NCI-H146 (cell line): ENCODE results near the gene PSMG4.
A peak's percentile ranks its signal among the peaks of the same experiment; 100 is the strongest.
"Not testable (repeated sequence)": the region's sequence is repeated elsewhere in the genome, so short reads cannot be mapped to it uniquely, and the experiment has no call there.

Source experiments
- DNase-seq: peaks from one replicate; lab custom pipeline; 2025; lab: John Stamatoyannopoulos, UW

PSMG4 gene

DNA sequence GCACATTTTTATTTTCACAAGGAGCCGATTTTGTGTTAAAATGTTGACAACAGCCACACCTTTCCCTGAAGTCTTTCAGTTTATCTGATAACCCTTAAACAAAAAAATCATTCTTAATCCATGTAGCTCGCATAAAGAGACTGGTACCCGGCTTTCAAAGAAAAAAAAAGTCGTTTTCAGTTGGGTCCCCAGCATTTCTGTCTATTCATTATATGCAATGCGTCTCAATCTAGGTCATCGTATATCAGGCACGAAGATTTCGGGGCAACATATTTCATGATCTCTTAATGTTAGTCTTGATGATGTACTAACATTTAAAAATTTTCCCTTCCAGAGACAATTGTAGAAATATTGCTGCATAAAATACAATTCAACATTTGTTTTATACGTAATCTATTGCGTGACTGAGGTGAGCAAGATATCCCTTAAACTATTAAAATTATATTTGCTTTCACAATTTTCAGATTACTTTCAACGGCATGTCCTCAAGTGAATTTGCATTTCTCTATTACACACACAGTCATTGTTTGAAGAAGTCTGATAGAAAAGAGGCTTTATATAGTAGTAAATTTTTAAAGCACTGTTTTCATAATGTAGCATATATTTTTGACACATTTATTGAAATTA is 28.4 kb upstream of the PSMG4 start:
- DNase-seq, result no peak

DNA sequence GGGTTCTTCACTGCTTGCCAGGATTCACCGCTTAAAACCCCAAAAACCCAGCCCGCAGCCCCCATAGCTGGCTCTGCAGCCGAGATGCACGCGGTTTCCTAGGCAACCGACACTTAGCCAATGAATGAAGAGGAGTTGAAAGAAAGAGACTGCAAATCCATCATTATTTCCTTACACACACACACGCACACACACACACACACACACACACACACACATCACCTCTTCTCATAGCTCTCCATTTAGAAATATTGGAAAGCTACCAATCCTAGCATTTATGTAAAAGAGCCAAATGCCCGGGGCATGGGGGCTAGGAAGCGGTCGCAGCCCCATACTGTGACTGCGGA is 27.9 kb upstream of the PSMG4 start:
- peak; percentile 90 for DNase-seq

DNA sequence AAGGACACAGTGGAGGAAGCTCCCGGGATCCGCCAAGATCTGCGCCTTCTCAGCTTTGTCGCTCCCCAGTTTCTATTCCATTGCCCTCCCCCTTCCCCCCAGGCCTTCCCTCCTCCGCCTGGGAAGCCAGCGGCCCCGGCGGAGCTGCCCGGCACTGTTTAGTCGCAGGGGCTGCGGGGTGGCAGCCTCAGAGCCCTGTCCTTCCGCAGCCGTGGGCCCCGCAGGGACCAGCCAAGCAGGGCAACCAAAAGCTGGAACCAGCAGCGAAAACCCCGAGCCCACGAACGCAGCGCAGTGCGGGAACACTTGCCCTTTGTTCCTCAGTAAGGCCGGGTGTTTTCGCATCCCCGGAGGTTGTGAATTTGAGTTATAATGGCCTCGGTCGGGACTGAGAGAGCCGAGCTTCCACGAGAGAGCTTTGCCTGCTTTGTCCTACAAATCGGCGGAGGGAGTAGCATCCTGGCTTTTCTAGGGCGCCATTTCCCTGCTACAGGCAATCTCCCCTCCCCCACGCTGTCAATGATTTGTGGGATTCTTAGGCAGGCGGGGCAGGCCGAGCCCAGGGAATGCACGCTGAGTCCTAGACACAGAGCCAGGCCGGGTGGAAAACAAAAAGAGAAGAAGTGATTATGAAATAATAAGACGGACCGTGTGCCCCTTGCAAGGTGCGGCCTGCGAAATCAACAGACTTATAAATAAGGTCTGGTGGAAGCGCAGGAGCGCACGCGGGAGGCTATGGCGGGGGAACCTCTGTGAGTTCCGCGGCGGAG is 27.3 kb upstream of the PSMG4 start:
- peak; percentile 95 for DNase-seq

DNA sequence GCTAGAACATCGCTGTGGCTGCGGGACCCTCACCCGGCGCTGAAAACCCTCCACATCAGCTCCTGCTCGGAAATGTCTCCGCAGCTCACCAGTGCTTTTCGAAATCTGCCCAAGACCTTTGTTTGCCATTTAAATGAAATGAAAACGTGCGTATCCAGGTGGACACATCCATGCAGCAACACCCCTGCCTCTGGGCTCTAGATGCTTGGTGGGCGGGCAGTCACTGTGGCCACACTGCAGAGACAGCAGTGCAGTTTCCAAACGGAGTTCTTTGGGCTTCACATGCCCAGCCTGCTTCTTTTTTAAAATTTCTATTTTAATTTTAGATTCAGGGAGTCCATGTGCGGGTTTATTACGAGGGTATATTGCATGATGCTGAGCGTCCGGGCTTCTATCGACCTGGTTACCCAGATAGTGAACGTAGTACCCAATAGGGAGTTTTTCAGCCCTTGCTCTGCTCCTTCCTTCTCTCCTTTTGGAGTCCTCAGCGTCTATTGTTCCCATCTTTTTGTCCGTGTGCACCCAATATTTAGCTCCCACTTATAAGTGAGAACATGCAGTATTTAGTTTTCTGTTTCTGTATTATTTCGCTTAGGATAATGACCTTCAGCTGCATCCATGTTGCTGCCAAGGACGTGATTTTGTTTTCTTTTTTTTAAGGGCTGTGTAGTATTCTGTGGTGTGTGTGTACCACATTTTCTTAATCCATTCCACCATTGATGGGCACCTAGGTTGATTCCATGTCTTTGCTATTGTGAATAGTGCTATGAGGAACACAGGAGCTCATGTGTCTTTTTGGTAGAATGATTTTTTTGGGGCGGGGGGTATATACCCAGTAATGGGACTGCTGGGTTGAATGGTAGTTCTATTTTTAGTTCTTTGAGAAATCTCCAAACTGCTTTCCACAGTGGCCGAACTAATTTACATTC is 26.5 kb upstream of the PSMG4 start:
- peak; percentile 69 for DNase-seq

DNA sequence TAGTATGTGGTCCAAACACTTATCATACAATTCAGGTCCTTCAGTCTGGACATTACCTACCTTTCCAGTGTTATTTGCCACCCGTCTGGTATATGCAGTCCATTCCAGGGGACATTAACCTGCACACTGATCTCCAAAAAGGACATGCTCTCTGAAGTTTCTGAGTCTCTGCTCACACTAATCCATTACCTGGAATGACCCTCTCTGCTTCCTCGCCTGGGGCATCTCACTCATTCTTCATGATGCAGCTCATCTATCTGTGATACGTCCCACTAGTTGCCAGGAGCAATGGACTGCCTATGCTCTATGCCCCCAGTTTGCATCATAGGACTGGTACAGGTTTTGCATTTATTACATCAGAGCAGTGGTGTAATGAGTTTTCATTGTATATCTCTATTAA is 25.4 kb upstream of the PSMG4 start:
- no peak for DNase-seq

DNA sequence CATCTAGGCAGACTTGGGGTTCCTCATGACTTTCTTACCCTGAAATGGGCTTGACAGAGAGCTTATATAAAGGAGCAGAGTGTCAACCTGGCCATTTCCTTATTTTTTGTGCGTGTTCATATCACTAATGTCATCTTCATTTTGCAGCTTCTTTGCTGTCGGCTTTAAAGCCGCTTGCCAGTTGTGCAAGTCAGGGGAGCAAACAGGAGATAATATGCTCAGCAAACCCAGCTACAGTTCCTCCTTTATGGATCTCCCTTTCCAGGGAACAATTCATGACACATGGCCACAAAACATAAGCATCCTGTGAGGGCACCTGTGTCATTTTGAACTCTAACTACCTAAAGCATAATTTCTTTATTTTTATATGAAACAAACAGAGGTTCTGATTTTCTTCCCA is 24.8 kb upstream of the PSMG4 start:
- no peak for DNase-seq

DNA sequence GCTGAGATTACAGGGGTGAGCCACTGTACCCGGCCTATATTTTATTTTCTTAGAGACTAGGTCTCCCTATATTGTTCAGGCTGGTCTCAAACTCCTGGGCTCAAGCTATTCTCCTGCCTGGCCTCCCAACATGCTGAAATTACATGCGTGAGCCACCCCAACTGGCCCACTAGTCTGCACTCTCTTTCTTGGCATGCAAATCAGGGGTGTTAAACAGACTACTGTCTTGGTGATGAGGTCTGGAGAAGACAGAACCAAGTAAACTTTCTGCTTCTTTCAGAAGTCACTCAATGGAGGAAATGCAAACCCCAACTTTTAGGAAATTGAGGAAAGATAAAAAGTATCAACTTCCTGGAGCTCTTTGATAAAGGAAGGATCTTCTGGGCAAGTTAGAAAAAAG is 23.3 kb upstream of the PSMG4 start:
- DNase-seq, result no peak

DNA sequence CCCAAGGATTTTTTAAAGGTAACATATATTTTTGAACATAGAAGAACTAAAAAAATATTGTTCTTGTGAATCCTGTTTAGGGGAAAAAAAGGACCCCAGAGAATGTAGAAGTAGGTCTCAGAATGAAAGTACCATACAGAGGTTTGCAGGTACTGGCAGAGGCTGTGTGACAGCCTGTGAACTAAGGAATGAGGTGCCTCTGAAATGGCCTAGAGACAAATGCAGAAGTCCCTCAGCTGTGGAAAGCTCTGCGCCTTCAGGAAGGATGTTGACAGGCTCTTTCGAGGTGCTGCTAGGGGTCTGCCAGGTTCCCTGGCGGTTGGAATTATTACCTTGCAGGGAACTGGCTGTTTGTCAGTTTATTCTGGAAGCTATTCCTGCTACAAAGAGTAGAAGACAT is 22.7 kb upstream of the PSMG4 start:
- DNase-seq, result no peak

DNA sequence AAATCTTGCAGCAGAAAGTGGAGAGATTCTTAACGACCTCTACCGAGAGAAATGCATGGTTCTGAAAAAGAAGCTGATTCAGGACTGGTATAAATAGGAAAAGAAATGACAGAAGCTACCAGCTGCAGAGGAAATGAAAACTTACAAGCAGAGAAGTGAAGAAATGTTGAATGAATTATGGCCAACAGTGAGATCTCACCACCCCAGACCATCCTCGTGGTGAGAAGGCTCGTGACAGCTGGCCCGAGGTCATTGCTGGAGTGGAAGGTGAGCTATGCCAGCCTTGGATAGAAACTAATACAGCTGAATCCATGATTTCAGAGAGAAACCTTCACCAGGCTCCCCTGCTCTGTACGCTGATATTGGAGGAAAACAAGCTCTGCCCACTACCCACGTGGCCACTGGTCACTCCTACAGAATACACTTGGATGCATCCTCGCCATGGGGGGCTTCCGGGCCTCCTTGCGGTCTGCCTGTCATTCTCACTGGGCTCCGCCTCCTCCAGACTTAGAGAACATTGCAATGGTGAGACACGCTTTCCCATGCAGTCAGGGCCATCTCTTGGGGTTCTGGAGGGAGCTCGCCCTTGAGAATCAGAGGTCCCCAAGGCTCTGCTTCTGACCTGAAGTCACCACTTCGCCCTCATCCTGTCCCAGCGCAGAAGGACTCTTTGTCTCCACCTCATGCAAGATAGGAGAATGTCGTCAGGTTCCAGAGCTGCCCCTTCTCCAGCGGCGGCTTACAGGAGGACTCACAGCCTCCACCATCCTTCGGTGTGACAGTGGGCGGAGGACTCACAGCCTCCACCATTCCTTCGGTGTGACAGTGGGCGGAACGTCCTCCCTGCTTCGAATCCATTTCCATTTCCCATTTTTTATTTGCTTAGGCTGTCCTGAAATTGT is 20.7 kb upstream of the PSMG4 start:
- DNase-seq, result no peak

DNA sequence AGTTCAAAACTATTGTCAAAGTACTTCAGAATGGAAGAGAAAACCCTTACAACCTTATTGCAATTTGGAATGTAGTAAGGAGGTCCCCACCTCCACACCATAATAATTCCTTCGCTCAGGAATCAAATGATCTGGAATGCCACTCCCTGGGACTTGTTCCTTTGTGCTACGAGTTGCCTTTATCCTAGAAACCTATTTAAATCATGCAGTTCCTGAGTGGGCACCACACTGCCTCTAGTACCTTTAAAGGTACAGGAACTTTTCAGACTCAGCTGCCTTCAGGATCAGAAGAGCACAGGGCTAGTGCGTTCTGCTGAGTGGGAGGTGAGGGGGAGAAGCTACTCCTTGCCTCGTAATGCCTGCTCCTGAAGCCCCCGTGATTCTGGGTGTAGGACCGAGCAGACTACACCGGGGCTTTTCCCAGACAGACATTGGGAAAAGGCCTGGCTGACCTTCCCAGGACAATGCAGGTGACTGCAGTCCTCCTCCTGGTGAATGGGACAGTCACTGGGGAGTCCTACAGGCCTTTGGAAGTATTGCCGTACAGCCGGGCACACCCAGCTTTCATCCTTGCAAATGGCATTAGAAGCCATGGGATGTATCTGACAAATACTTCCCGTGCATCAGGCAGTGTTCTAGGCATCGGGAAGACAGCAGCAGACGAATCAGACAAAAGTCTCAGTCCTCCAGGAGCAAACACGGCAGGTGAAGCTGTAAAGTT is 19.5 kb upstream of the PSMG4 start:
- DNase-seq, result no peak

DNA sequence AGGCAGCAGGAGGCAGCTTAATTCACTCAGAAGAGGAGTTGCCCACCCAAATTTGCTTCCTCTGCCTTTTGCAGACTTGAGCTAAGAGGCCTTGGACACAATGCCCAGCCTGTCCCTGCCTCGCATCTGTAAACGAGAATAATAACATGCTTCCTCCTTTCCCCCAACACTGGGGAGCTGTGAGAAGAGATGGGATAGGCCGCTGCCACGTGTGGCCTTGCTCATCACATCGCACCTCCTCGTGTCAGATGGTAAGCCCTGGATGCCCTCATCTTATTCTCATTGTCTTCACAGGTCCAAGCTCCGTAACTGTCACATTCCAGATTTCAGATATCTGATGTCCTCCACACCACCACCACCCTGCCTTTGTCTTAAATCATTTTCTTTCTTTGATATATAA is 18.2 kb upstream of the PSMG4 start:
- no peak for DNase-seq

DNA sequence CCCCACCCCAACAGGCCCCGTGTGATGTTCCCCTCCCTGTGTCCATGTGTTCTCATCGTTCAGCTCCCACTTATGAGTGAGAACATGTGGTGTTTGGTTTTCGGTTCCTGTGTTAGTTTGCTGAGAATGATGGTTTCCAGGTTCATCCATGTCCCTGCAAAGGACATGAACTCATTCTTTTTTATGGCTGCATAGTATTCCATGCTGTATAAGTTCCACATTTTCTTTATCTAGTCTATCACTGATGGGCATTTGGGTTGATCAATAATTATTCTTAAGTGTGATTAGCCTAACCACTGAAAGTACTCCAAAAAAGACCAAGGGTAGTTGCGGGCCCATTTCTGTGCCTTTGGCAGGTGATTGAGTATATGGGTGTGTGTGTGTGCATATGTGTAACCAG is 17.0 kb upstream of the PSMG4 start:
- DNase-seq, result not testable (repeated sequence)

DNA sequence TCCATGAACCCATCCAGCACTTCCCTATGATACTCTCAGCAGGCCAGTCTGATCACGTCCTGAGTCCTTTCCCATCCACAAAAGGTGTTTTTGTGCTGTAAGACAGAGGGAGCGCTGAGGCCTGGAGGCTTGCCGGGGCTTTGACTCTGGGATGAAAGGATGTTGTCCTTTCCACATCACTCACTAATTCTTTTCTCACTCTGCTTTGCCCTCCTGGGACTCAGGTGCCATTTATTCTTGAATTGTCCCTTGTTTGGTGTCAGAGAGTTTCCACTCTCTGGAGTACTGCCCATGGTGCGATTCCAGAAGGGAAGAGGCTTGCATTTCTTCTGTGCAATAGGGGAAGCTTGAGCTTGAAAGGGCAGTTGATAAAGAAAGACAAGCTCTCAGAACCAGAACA is 16.0 kb upstream of the PSMG4 start:
- DNase-seq, result no peak

DNA sequence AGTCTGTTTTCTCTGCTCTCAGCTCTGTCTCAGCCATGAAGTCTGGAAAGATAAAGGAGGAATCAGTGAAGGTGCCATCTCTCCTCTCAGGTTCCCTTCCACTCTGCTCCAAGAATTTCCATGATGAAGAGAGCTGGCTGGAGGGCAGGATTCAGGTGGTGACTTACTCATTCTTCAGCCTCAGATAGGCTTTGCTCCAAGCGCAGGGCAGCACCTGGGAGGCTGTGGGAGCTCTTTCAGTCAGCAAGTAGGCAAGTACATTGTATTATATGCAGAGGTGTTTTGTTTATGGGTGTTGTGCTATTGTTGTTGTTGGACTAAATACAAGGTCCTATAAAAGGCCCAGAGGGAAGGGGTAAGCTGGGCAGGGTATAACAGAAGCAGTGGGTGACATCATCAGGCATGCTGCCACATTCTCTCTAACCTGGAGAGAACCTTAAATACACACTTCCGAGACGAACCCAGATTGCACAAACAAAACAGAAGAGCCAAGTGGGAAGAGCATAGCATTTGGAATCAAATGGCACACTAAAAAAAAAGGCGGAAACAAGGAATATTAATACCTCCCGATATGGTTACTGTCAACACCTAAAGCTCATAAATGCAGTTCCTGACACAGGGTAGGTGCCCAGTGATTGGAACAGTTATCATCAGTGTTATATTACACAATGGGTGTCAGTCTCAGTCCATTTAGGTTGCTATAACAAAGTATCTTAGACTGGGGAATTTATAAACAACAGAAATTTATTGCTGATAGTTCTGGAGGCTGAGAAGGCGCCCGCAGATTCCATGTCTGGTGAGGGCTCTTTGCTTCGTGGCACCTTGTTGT is 14.5 kb upstream of the PSMG4 start:
- no peak for DNase-seq

DNA sequence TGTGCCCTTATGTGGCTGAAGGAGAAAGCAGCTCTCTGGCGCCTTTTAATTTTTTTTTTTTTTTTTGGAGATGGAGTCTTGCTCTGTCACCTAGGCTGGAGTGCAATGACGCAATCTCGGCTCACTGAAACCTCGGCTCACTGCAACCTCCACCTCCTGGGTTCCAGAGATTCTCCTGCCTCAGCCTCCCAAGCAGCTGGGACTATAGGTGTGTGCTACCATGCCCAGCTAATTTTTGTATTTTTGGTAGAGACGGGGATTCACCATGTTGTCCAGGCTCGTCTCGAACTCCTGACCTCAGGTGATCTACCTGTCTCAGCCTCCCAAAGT is 13.9 kb upstream of the PSMG4 start:
- DNase-seq, result not testable (repeated sequence)

DNA sequence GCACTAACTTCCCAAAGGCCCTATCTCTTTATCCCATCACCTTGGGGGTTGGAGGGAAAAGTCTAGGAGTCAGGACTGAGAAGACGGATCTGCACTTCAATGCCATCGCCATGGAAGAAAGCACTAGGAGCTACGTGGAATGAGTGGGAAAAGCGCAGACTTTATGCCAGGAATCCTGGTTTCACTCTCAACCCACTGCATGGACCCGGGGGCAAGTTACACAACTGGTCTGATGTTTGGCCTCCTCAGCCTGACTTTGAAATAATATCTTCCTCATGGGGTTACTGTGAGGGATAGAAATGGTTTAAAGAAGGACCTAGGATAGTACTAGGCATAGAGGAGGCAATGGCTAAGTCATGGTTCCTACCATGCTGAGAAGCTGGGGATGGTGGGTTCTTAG is 13.5 kb upstream of the PSMG4 start:
- no peak for DNase-seq

DNA sequence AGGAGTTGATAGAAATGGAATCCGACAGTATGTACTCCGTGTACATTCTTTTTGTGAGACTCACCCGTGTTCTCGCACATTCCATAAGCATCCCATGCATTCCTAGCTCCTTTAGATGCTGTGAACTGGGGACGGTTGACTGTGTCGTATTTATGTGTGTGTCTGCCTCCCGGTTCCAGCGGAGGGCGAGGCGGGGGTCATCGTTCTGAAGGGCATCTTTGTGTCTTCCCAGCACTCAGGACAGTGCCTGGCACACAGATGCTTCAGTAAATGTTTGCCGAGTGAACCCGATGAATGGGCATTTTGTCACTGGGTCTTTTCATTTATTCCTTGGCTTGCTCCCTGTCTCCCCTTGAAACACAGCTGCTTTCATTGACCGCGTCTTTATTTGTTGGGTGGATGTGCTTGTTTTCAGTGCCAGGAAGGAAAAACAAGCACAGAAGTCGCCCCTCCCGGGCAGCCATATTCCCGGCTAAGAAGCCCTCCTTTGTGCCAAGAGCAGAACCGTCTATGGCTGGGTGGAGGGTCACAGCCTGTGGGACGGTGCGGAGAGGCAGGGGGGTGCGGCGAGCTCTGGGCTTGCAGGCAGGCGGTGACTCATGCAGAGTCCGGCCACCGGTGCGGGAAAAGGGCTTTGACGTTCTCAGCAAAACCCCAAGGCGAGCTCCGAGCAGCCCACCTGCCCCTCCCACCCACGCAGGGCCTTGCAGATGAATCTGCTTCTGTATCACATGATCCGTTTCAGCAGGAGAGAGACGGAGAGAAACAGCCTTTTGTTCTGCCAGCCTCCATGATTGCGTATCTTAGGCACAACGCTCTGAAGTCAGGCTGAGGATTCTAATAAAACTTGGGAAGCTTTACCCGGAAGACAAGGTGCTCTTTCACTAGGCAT is 11.2 kb upstream of the PSMG4 start:
- DNase-seq, result peak; percentile 87

DNA sequence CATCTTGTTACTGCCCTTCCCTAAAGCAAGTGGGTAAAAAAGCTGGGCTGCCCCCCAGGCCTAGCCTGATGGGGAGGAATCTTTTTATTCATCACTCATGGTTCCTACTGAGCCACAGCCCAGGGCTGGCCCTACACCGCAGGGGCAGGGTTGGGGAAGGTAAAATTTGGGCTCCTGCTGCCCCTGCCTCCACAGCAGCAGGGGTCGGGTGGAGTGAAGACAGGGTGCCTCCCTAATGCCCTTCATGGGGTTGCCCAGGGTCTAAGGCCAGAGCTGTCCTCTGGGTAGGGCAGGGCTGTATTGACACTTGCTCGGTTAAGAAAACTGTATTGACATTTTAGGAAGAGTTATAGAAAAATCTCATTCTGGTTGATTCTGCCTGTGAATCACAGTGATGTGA is 8.9 kb upstream of the PSMG4 start:
- no peak for DNase-seq

DNA sequence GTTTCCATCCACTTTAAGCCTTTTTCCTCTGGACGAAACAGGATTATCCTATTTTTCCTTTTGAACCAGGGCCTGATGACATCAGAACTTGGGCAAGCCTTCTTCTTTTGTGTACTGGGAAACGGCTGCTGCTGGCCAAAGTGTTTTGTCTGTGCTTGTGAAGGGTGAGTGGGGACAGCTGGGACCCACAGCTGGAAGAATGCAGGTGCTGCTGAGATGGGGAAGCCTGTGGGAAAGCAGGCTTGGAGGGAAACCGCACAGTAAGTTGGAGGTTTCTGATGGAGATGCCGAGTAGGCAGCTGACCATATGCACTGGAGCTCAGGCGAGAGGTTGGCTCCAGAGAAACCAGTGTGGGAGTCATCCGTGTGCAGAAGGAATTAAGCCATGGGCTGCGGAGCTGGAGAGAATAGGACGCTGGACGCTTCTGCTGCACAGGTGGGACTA is 8.5 kb upstream of the PSMG4 start:
- DNase-seq, result no peak
